PC-9 (cell line): Measurements from ENCODE around the gene MCOLN1.

Source experiments
- EZH2 ChIP-seq: fragments of 200-600 bp; sonication (generic); IDR thresholded peaks from 2 replicates; pipeline ENCODE4 v1.8.0; 2017; ENCODE audit warnings: antibody characterized with exemption, low read depth
- TF ChIP-seq, protein P1 (sequence below): fragments of 200-600 bp; sonication (generic); conservative IDR thresholded peaks from 2 replicates; pipeline ENCODE4 v1.6.1; 2017; ENCODE audit warnings: mixed run types, antibody characterized with exemption, mild to moderate bottlenecking, moderate library complexity

DNA sequence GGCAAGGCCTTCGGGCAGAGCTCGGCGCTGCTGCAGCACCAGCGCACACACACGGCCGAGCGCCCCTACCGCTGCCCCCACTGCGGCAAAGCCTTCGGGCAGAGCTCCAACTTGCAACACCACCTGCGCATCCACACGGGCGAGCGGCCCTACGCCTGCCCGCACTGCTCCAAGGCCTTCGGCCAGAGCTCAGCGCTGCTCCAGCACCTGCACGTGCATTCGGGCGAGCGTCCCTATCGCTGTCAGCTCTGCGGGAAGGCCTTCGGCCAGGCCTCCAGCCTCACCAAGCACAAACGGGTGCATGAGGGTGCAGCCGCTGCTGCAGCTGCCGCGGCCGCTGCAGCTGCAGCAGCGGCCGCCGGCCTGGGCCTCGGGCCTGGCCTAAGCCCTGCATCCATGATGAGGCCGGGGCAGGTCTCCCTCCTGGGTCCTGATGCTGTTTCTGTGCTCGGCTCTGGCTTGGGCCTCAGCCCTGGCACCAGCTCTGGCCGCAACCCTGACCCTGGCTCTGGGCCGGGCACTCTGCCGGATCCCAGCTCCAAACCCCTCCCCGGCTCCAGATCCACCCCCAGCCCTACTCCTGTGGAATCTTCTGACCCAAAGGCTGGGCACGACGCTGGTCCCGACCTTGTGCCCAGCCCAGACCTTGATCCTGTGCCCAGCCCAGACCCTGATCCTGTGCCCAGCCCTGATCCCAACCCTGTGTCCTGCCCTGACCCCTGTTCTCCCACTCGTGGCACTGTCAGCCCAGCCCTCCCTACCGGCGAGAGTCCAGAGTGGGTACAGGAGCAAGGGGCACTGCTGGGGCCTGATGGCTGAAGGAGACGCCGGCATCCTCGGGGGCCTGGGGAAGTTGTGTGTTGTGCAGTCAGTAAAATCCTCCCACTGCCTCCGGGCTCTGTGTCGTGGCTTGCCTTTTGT lies 2.0 kb upstream of the MCOLN1 start:
- TF ChIP-seq, protein P1, sequence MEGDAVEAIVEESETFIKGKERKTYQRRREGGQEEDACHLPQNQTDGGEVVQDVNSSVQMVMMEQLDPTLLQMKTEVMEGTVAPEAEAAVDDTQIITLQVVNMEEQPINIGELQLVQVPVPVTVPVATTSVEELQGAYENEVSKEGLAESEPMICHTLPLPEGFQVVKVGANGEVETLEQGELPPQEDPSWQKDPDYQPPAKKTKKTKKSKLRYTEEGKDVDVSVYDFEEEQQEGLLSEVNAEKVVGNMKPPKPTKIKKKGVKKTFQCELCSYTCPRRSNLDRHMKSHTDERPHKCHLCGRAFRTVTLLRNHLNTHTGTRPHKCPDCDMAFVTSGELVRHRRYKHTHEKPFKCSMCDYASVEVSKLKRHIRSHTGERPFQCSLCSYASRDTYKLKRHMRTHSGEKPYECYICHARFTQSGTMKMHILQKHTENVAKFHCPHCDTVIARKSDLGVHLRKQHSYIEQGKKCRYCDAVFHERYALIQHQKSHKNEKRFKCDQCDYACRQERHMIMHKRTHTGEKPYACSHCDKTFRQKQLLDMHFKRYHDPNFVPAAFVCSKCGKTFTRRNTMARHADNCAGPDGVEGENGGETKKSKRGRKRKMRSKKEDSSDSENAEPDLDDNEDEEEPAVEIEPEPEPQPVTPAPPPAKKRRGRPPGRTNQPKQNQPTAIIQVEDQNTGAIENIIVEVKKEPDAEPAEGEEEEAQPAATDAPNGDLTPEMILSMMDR = no peak
- no peak for TF ChIP-seq EZH2
